Hepatic stellate cell (primary cell): Measurements from ENCODE around the gene KCNK18.
A peak's percentile ranks its signal among the peaks of the same experiment; 100 is the strongest.

ENCODE experiments used
- DNase-seq: peaks from one replicate; pipeline ENCODE4 v3.0.0; 2011; ENCODE audit warnings: low spot score

Gene KCNK18

DNA sequence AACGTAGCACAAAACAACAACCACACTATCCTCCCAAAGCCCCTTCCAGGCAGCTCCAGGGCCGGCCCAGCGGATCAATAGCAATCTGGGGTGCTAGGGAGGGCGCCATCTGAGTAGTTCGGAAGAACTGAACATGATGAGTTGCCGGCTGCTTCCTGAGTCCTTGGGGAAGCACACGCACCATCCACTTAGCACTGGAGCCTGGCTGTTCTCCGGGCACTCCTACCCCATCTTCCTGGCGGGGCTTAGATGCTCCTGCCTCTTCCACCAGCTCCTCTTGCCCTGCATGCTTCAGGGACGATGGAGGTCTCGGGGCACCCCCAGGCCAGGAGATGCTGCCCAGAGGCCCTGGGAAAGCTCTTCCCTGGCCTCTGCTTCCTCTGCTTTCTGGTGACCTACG, at the start of gene KCNK18:
Gene KCNK18, plus strand, starts transcription at position 301 of the 400 bp plus-strand sequence. Its CDS starts 0 bp downstream, at position 301.
- no peak for DNase-seq

DNA sequence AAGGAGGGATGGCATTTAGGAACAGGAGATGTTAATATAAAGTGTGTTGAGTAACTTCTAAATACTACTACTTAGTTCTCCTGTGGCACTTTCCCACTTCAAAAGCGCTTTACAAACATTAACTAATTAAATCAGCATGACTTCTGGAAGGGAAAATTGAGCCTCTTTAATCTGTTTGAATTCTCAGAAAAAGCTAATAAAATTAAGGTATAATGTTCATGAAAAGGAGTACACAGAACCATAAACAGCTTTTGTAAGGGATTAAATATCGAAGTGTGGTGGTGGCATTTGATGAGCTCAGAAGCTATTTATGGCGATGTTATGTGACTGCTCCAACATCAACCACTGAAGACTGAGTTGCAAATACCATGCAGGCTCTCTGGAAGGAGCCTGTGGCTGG, 49.0 kb upstream of the KCNK18 start:
- no peak for DNase-seq

DNA sequence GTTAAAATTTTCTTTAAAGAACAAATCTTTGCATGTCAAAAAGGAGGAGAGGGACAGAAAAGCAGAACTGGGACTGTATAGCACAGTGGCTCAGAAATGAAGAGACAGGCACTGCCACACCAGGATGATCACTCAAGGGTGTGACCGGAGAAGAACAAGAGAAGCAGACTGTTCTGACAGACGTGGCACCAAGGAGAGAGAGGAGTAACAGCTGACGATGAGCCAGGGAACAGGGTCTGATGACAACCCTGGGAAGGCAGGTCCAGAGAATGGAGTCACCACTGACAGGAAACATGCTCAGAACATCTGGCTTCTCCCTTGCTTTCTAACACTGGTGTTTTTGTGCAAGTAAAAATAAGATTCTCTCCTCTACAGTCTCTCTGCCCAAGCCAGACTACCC, 44.6 kb upstream of the KCNK18 start:
- DNase-seq: no peak

DNA sequence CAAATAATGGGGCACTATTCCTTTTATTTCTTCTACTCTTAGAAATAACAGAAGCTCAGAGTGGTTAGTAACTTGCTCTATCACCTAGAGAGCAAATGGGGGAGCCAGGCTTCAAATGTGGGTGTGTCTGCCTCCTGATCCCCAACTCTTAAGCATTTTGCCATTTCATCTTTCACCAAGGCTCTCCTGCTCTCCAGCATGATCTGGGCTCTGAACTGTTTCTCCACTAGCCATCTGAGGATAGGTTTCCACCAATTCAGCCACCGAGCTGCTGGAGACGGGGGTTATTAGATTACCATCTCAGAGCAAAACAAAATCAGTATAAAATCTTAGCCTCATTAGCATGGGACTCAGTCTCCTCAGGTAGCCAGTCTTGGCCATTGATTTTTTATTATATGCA, 39.0 kb upstream of the KCNK18 start:
- no peak for DNase-seq

DNA sequence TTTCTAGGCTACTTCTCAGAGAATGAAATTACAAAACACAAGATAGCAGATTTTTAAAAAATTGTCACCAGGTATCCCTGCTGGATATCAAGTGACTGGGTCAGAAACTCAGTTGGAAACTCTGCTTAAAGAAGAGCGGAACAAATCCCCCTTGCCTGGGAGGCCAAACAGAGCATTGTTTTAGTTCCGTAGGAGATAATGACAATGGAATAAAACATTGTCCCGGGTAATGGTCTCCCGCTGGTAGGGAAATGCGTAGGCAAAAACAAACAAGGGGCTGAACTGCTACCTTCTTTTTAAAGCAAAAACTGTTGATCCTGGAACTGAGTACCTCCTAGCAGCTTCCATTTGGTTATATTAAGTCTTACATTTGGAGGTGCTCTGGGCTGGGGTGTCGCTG, 37.9 kb upstream of the KCNK18 start:
- no peak for DNase-seq

DNA sequence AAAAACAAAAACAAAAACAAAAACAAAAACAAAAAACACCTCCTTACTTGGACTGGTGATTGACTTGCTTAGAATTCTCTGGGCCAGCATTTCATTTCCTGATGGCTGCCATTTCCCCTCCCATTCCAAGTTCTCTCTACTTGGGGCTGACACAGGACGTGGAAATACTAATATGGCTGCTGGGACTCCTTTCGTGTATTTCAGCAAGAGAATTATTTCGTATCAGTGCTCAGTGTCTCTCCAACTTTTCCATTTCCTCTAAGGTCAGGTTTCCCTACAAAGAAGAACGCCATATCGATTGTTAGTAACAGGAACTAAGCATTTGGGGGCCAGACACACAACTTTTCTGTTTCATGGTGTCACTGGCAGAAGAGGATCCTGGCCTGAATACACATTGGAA, 36.7 kb upstream of the KCNK18 start:
- DNase-seq: no peak

DNA sequence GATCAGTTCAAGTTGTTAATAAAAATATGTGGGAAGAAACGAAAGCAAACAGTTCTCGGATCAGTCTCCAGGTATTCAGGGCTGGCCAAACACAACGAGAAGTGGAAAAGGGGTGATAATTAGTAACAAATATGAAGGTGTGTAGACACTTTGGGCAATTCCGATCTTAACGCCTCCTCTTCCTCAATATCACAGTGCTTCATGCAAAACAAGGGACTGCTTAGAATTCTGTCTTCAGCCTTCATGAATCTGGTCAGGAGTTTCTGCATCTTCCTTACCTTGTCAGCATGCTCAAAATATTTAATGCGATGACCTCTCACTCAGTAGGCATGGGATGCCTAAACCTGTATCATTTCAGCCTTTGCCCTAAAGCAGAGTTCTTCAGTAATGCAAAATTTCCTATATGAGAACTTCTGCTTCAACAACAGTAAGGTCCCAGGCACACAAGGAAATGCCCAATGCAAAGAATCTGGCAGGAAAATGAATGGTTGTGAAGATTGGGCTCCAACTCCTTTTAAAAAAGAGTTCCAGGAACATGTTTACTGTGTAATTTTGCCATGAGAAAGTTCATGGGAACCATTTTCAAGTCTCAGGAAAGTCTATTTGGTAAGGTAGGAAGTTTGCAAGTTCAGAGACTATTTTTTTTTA, 35.8 kb upstream of the KCNK18 start:
- no peak for DNase-seq

DNA sequence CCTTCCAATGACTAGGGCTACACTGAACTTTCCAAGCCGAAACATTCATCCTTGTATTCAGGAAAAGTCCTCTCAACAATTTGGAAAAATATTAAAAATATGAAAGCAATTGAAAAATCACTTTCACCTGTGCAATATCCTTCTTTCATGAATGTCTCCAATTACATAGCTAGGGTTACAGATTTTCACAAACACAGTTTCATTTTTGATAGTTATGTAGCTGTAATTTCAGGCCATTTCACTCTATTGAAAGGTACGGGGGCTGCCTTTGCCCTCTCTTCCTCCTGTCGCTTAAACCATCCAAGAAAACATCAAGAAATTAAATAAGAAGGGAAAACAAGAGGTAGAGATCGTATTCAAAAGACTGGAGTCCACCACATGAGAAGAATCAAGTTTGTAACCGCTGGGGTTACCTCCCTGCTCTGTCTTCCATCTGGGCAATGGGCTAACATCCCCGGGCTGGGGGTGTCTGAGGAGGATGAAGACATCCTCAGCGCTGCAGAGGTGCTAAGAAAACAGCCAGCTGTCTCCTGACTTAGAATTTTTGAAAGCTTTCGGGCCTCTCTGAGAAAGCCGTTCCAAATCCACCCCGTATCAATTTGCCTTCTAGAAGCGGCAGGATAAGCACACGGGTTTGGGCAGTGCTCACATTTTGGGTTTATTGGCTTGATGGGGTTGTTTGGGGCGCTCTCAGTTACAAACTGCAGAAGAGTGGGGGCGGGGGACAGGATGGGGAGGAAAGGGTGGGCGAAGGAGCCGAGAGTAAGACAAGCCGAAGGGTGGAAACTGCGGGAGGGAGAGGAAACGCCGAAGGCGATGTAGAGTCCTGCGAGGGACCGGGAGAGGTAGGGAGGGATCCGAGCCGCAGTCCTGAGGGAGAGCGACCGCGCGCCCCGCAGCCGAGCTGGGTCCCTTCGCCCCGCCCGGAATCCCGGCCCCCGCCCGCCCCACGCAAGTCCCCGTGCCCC, 34.9 kb upstream of the KCNK18 start:
- no peak for DNase-seq

DNA sequence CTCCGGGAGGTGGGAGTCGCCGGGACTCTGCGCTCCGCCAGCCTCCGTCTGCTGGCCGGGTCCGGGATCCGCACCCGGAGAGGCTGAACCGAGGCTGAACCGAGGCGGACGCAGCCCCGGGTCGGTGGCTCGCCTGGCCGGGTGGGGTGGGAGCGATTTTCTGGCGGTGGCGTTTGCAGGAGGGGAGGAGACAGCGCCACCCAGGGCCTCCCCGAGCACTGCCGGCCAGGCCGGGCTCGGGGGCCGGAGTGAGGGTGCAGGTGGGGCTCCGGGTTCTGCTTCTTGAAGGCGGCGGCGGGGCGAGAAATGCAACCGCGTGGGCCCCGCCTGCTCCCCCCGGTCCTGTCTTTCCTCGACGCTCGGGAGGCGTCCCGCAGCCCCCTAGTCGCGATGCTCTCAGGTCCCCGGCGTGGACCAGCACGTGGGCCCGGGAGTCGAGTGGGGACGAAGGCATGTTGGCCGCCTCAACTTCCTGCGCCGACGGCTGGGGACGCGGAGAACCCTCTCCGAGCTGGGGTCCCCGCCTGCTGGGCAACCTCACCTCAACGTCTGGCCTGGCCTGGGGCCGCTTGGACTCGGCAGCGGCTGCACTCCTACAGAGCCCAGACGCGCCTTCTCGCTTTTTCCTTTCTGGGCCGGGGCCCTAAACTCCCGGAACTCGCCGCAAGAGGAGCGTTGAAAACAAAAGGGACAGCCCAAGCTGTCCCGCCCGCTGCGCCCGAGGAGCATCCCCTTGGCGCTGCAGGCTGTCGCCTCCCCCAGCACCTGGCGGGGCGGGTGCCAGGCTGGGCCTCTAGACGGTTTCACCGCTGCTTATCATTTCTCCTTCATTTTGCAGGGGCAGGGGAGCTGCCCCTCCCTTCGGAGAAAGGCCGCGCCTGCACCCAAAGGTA, 34.0 kb upstream of the KCNK18 start:
- DNase-seq: no peak

DNA sequence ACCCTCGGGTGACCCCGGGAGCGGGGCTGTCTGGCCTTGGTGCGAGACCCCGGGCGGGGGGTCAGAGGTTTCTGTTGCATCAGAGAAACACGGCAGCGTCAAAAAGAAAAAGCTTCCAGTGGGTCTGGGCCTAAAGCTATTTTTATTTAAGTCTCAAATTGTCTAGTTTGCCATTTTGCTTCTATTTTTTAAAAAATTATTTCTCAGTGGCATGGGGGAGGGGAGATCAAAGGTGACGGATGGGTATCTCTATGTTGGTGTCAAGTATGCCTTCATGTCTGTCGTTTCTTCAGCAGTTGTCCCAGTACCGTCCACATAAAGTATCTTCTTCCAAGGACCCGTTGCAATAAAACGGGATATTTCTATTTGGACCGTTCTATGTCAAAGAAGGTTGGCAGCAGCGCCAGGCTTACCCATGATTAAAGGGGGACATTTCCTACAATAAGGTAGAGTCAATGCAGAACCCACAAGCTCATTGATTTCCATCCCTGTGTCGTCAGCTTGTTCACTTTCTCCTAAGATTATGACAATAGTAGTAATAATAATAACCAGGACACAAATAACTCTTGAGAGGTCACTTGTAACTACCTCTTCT, 33.2 kb upstream of the KCNK18 start:
- no peak for DNase-seq

DNA sequence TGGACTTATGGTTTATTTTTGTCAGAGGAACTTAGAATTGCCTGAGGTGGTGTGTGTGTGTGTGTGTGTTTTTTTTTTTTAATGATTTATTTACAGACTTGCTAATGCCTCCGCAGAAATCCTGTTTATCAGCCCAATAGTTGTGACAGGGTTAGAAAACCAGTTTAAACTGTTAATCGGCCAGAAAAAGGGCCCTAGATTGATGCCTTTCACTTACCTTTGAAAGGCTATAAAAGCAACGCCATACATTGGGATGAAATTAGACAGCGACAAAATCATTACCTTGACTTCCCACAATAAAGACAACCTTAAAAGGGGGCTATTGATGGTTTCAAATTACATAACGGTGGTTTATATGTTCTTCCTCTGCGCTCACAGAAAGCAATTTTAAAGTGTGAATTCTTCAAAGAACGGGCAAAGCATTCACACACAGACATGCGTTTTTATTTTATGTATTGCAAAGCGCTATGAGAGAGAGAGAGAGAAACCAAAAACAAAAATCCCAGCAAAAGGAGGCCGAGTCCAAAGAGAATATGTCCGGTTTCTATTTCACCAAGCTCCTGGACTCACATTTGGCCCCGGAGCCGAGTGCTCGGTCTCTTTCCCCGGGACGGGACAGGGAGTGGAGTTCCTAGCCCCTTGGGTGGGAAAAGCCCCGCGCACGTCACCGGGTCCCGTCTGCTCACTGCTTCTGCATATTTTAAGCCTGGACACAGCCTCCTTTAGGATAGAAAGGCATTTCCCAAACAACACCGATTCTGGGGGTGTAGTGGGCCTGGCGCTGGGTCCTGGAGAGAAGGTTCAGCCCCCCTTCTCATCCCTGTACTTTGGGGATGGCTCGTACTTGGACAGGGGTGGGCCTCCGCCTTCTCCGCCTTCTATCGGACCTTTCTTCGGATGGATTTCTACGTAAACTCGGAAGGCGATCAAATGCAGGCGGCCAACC, 32.4 kb upstream of the KCNK18 start:
- no peak for DNase-seq

DNA sequence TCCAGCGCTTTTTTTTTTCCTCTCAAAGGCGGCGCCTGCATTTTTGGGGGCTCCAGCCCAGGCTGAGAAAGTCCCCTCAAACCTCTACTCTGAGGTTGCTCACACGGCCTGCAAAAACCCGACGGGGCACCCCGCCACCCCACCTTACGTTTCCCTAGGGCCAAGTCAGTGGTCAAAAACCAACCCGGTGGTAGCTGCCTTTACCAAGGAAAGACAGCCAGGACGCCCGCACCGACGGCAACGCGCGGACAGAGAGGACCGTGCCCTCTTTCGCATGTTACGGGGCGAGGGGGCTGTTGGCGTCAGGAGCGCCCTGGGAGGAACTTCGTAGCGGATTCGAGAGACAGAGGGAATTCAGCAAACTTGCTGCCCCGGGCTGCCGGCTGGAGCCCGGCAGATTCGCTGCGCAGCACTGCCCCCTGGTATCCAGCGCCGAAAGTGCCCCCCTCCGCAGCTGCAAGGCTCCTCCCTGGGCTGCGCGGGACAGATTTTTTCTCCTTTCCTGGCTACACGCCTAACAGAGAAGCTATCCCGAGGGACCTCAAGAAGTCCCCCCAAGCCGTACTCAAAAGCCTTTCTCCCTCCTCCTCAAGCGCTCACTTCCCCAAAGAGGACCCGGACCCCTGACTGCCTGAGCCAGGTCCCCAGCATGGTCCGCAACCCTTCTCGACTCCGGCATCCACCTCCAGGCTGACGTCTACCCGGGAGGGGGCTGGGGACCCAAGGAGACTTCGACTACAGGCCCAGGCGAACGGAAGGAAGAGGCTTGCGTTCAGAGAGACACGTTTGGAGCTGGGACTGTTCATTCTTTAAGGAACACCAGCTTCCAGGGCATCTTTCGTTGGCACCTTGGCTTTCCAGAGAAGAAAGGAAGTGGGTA, 31.5 kb upstream of the KCNK18 start:
- peak; percentile 65 for DNase-seq

DNA sequence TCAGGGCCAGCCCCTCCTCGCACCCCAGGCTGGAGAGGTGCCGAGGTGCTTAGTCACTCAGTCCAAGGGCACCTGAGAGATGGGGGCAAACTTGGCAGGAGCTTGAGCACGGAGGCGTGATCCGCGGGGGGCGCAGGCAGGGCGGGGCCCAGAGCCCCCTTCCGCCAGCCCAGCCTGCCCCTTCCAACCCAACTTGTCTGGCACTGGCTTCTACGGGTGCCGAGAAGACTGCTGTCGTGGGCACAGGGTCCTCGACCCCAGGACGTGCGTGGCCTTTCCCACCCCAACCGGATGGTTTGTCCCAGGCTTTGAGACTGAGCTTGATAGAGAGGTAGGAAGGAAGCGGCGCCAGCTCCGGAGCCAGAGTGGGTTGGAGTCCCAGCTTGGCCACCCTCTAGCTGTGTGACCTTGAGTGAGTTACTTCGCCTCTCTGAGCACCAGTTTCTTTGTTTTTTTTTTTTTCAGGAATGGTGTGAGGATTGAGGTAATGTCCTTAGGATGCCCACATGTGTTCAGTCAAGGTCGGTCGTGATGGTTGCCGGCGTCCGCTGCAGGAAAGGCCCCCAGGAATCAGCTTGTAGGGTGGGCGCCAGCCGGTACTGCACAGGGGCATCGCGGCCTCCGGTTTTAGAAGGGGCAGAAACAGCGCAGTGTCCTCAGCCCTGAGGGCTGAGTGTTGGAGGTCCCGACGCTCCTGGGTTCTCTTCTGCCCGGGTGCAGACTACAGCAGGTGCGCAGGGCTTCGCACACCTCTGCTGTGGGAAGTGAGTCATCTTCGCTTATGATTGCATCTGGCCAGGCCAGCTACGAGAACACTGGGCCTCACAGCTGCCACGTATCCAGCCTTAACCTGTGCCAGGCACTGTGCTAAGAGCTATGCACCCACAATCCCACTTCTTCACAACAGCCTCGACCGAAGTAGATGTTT, 30.6 kb upstream of the KCNK18 start:
- DNase-seq: no peak

DNA sequence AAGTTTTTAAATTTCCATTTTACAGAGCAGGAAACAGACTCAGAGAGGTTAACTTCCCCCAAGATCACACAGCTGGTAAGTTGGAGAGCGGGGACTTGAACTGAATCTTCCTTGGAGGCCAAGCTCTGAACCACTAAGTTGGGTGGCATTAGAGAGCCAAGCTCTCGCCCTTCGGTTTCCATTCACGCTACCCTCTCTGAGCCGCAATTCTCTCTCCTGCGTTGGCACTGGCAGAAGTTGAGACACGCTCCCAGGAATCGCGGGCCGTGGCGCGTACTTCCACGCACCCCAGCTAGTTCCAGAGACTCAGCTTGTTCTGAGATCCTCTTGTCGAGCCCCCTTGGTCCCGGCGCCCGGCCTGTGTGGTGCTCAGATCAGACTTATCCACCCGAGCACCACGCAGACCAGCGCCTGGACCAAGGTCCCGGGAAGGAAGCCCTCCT, 29.9 kb upstream of the KCNK18 start:
- DNase-seq: no peak

DNA sequence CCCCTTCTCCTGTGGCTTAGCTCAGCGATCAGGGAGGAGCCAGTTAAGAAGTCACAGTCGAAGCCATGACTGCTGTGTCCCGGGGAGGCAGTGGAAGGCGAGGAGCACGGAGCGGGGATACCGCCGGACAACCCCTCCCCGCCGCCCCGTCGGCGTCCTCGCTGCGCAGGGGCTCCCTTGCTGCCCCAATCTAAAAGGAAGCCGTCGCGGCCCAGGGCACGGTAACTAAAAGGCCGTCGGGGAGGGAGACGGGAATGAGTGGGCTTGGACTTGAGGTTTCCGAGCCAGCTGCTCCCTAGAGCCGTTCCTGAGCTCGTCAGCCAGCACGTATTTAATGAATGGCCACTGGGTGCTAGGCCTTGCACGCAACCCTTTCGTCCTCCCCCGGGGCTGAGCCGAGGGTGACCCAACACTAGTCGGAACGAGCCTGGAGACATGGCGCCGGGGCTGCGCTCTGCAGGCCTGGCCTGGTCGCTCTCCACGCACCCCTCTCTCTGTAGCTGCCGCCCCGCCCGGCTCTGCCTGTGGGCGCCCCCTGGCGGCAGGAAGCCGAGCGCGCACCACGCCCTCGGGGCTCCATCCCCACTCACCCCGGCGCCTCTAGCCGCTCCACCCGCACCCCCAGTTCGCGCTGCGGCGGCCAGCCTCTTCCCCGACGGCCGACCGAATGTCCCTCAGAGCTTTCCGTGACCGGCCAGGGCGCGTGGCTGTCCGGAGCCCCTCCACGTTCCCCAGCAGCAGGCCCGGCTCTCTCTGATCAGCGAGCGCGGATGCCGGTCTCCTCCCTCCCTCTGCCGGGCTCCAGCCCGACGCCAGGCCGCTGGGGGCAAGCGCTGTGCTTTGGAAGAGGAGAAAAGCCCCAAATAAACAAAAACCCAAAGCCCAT, 29.3 kb upstream of the KCNK18 start:
- DNase-seq: peak; percentile 61

DNA sequence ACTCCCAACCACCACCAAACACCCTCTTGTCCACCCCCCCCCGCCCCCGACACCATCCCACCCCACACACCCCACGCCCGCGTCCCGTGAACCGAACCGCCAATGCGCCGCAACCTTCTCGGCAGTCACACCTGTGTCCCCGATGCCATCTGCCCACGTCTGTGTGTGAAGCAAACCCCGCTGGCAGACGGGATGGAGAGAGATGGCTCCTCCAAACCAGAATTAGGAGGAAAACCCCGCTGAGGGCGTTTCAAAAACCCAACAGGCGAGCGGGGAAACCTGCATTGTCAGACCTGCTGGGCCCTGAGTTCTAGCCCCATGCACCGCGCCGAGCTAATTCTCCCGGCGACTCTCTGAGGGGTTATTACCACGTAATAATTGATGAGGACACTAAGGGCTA, 28.6 kb upstream of the KCNK18 start:
- DNase-seq: no peak

DNA sequence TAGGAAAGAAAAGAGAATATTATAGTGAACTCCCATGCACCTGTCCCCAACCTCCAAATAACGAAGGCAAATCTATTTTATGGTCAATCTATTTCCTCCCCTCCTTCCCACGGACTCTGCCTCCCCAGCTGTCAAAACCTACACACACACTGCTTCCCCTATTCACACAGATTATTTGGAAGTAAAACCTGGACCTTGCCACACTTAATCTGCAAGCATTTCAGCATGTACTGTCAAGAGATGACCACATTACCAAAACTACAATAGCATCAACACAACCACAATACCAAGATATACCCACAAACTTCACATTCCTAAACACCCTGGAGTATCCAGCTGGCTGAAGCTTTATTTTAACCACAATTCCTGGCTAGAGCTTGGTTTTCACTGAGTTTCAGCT, 27.8 kb upstream of the KCNK18 start:
- no peak for DNase-seq

DNA sequence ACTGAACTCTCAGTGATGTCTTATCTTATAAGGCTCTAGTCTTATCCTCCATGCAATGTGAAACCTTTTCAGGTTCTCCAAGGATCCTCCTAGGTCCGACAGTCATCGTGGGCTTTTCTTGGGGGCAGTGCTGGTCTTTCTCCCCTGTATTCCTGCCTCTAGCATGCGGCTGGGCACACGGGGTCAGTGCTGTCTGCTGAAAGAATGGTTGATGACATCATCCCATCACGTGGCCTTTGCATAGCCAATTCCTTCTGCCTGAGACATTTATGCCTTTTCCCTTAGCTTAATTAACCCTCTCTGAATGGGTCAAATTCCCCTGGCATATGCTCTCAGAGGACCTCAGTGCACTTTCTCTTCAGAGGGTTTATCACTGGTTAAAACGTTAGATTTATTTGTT, 27.0 kb upstream of the KCNK18 start:
- DNase-seq: no peak
